HepG2 (cell line): ENCODE data around the gene SIRT6. TPM values are rescaled to one million over a fixed set of nuclear protein-coding genes. Genes with fewer than 3 reads are reported as not detected.
A peak's percentile ranks its signal among the peaks of the same experiment; 100 is the strongest.

Source experiments
- ATAC-seq: fragments of 200-7000 bp; cut with Tn5 transposase; 3 replicates; pipeline ENCODE4 v1.9.1; 2020; ENCODE audit warnings: mild to moderate bottlenecking, moderate library complexity
- BruUV-seq: library from RNA; stranded (reverse); fragments of 400-500 nt; replicated peaks from 2 replicates; lab custom pipeline; 2021; lab: Mats Ljungman, UMichigan
- CTCF ChIA-PET: fragments of 300-600 bp; formaldehyde crosslinking; extraction: SDS; loops from one replicate; lab custom pipeline; 2021; ENCODE audit warnings: low total read pairs, inconsistent platforms, low intra/inter-chr PET ratio; lab: Yijun Ruan, JAX
- POLR2A ChIA-PET: fragments of 350-600 bp; sonication (Branson Sonifier 250); formaldehyde crosslinking; loops from one replicate; lab custom pipeline; 2020; ENCODE audit warnings: antibody characterized with exemption, inconsistent platforms; lab: Yijun Ruan, JAX
- DNase-seq: peaks from one replicate; pipeline ENCODE4 v3.0.0-alpha.2; 2015; ENCODE audit warnings: low spot score
- FAIRE-seq: peaks from 3 replicates; lab custom pipeline; 2011; peaks lifted over from hg19 to GRCh38; lab: Jason Lieb, UNC
- H2AFZ ChIP-seq: one replicate; pipeline ENCODE4 v1.6.1; 2011; ENCODE audit warnings: low read length, inconsistent platforms
- H3K27ac ChIP-seq: fragments of 300-600 bp; 3 replicates; pipeline ENCODE4 v1.8.0; 2011; ENCODE audit warnings: mixed run types, mild to moderate bottlenecking, mixed read lengths, low read length, inconsistent platforms; ENCODE audit not compliant: insufficient read depth; ENCODE audit errors: extremely low read length
- H3K27me3 ChIP-seq, 2 experiments: fragments of 200-600 bp in 1 of 2; 2 replicates in 1 of 2; 3 replicates in 1 of 2; pipeline versions ENCODE4 v1.6.0 to v1.8.0; 2011; ENCODE audit warnings: low read length in 2 of 2, mild to moderate bottlenecking in 2 of 2, moderate library complexity in 2 of 2, inconsistent platforms in 1 of 2; ENCODE audit not compliant: insufficient read depth in 2 of 2, control insufficient read depth in 1 of 2
- H3K36me3 ChIP-seq, 2 experiments: fragments of 200-600 bp in 1 of 2; replicated peaks in 1 of 2; 2 replicates in 1 of 2; 3 replicates in 1 of 2; pipeline versions ENCODE4 v1.5.1 to v1.8.0; 2011; ENCODE audit warnings: low read length in 2 of 2, inconsistent platforms in 1 of 2; ENCODE audit not compliant: insufficient read depth in 2 of 2, control insufficient read depth in 1 of 2
- H3K4me1 ChIP-seq: 2 replicates; pipeline ENCODE4 v1.5.1; 2012; ENCODE audit warnings: low read length, inconsistent platforms; ENCODE audit not compliant: insufficient read depth
- H3K4me2 ChIP-seq: 2 replicates; pipeline ENCODE4 v1.6.0; 2011; ENCODE audit warnings: low read depth, low read length, inconsistent platforms
- H3K4me3 ChIP-seq, 3 experiments: fragments of 200-600 bp in 1 of 3; sonication (generic), shearing (Covaris generic) in 1 of 3; replicated peaks in 1 of 3; 2 replicates each; pipeline ENCODE4 v1.5.1; 2011 to 2016; ENCODE audit warnings: low read length in 3 of 3, inconsistent platforms in 2 of 3, low read depth in 2 of 3, mild to moderate bottlenecking in 2 of 3, control low read depth in 1 of 3, mixed read lengths in 1 of 3; ENCODE audit not compliant: insufficient read depth in 1 of 3
- H3K79me2 ChIP-seq: one replicate; pipeline ENCODE4 v1.6.1; 2011; ENCODE audit warnings: low read length, inconsistent platforms; ENCODE audit not compliant: insufficient read depth
- H3K9ac ChIP-seq: 2 replicates; pipeline ENCODE4 v1.6.0; 2011; ENCODE audit warnings: mild to moderate bottlenecking, low read depth, low read length, inconsistent platforms; ENCODE audit not compliant: insufficient read depth
- H3K9me3 ChIP-seq: 2 replicates; pipeline ENCODE4 v1.5.1; 2012; ENCODE audit warnings: mild to moderate bottlenecking, low read length
- H4K20me1 ChIP-seq: 2 replicates; pipeline ENCODE4 v1.6.0; 2011; ENCODE audit warnings: inconsistent platforms, mild to moderate bottlenecking, low read length, moderate library complexity; ENCODE audit not compliant: insufficient read depth
- KAT8 ChIP-seq: IDR thresholded peaks from 2 replicates; pipeline ENCODE4 v1.6.1; 2016; ENCODE audit warnings: missing genetic modification reagents, missing compliant biosample characterization
- KLF12 ChIP-seq: sonication (generic); formaldehyde crosslinking; IDR thresholded peaks from 2 replicates; pipeline ENCODE4 v1.4.0; 2020; ENCODE audit warnings: missing genetic modification reagents, borderline replicate concordance
- KMT2B ChIP-seq: IDR thresholded peaks from 2 replicates; pipeline ENCODE4 v1.6.1; 2016; ENCODE audit warnings: missing genetic modification reagents, missing compliant biosample characterization
- MYNN ChIP-seq: sonication (generic); formaldehyde crosslinking; IDR thresholded peaks from 2 replicates; pipeline ENCODE4 v1.4.0; 2020; ENCODE audit warnings: mild to moderate bottlenecking, low read depth, missing genetic modification reagents
- NCOA5 ChIP-seq: sonication (generic); formaldehyde crosslinking; IDR thresholded peaks from 2 replicates; pipeline ENCODE4 v1.4.0; 2020; ENCODE audit warnings: missing genetic modification reagents
- POLR2G ChIP-seq: fragments of 200-400 bp; formaldehyde crosslinking; IDR thresholded peaks from 2 replicates; pipeline ENCODE4 v1.6.1; 2018; ENCODE audit warnings: mild to moderate bottlenecking, low read depth, low read length, moderate library complexity
- ZMYM3 ChIP-seq: sonication (generic); formaldehyde crosslinking; IDR thresholded peaks from 2 replicates; pipeline ENCODE4 v1.5.1; 2020; ENCODE audit warnings: mild to moderate bottlenecking, missing genetic modification reagents
- ZNF629 ChIP-seq: sonication (generic); formaldehyde crosslinking; conservative IDR thresholded peaks from 2 replicates; pipeline ENCODE4 v1.5.0; 2020; ENCODE audit warnings: missing genetic modification reagents
- ZNF768 ChIP-seq: sonication (generic); formaldehyde crosslinking; IDR thresholded peaks from 2 replicates; pipeline ENCODE4 v1.4.0; 2020; ENCODE audit warnings: missing genetic modification reagents
- ZNF883 ChIP-seq: sonication (generic); formaldehyde crosslinking; IDR thresholded peaks from 2 replicates; pipeline ENCODE4 v1.5.1; 2020; ENCODE audit warnings: mild to moderate bottlenecking, missing genetic modification reagents; ENCODE audit errors: not compliant biosample characterization
- ZSCAN31 ChIP-seq: sonication (generic); formaldehyde crosslinking; IDR thresholded peaks from 2 replicates; pipeline ENCODE4 v1.5.0; 2020; ENCODE audit warnings: low read depth, mild to moderate bottlenecking, missing genetic modification reagents
- WGBS: methylation state at CpG from one replicate; pipeline ENCODE4 v1.1.6; 2017; ENCODE audit warnings: low lambda C conversion rate; 5-methylcytosine and 5-hydroxymethylcytosine counted together
- in situ Hi-C: cut with HindIII; loops from 2 replicates; pipeline ENCODE4 v1.10.0; 2017; ENCODE audit warnings: low pct_unique_long_range_greater_than_20kb; ENCODE audit not compliant: extremely low pct_ligation_motif_present
- intact Hi-C: fragments of 100-400 bp; cut with micrococcal nuclease; formaldehyde crosslinking; loops from one replicate; pipeline ENCODE4 v1.10.0; 2022; ENCODE audit not compliant: unreplicated experiment
- polyA plus RNA-seq, 8 experiments: library from polyadenylated mRNA; depleted of rRNA in 3 of 8; stranded (reverse) in 7 of 8; unstranded in 1 of 8; fragments of >200 nt; fragmentation: Illumina TruSeq in 4 of 8; extraction: Trizol in 4 of 8; gene quantifications; 2 replicates each; pipeline versions ENCODE4 v1.2.1 to v1.2.3, GENCODE V29; 2011 to 2016; ENCODE audit warnings: low read depth in 4 of 8, missing spikeins in 1 of 8, mixed read lengths in 1 of 8; ENCODE audit not compliant: insufficient read depth in 1 of 8
- total RNA-seq, 5 experiments: library from RNA; depleted of rRNA; stranded (reverse); fragments of >200 nt; fragmentation: Illumina TruSeq; extraction: Trizol; gene quantifications; 2 replicates each; pipeline ENCODE4 v1.2.3, GENCODE V29; 2016; ENCODE audit warnings: low read depth in 1 of 5
- TF ChIP-seq, protein P1 (sequence below): IDR thresholded peaks from 2 replicates; pipeline ENCODE4 v1.6.1; 2016; ENCODE audit warnings: low read depth, missing genetic modification reagents, missing compliant biosample characterization
- TF ChIP-seq, protein P2 (sequence below): IDR thresholded peaks from 2 replicates; pipeline ENCODE4 v1.4.0; 2020; ENCODE audit warnings: mild to moderate bottlenecking, missing genetic modification reagents
- TF ChIP-seq, protein P3 (sequence below): sonication (generic); formaldehyde crosslinking; conservative IDR thresholded peaks from 2 replicates; pipeline ENCODE4 v1.8.0; 2022; ENCODE audit warnings: missing genetic modification reagents

The SIRT6 gene
- total and polyA plus RNA-seq, 2 of the 13 experiments (the other 11 are each of a cell fraction or from before 2014, with no cell fraction given) = 11.0 to 18.4 TPM

DNA sequence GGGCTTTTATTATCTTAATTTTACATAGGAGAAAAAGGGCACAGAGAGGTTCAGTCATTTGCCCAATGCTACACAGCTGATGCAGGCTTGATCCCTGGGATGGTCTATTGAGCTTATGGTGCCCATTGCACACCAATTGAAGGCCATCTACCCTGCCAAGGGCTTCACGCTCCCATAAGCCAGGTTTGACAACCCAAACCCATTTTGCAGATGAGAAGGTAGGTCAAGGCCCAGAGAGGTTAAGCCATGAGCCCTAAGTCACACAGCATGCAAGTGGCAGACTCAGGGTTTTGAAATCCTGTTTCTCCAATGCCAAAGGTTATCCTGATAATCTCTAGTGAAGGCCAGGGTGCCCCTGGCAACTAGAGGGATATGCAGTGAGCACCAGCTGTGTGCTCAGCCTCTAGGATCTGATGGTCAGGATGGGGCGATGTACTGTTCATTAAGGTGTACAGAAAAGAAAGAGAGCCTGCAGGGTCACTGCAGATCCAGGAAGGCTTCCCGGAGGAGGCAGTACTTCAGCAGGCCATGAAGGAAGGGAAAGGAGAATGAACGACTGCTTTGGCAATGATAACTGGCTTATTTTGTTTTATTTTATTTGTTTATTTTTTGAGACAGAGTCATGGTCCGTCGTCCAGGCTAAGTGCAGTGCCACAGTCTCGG, 20.8 kb downstream of the SIRT6 start:
- WGBS = 97% methylated on average over 7 of the region's 7 CpGs
- CTCF ChIA-PET = no interaction called here
- intact Hi-C loops = no loop called here
- TF ChIP-seq ZNF768 (peak; percentile 97), ZSCAN31 (CRISPR knock-in tag) (no peak), KLF12 (CRISPR knock-in tag) (no peak), MYNN (no peak), POLR2G (no peak), ZNF883 (no peak), ZNF629 (CRISPR knock-in tag) (peak; percentile 73), KAT8 (no peak), ZMYM3 (CRISPR knock-in tag) (peak; percentile 87), NCOA5 (CRISPR knock-in tag) (no peak), KMT2B (CRISPR knock-in tag) (no peak)
- TF ChIP-seq, protein P1, sequence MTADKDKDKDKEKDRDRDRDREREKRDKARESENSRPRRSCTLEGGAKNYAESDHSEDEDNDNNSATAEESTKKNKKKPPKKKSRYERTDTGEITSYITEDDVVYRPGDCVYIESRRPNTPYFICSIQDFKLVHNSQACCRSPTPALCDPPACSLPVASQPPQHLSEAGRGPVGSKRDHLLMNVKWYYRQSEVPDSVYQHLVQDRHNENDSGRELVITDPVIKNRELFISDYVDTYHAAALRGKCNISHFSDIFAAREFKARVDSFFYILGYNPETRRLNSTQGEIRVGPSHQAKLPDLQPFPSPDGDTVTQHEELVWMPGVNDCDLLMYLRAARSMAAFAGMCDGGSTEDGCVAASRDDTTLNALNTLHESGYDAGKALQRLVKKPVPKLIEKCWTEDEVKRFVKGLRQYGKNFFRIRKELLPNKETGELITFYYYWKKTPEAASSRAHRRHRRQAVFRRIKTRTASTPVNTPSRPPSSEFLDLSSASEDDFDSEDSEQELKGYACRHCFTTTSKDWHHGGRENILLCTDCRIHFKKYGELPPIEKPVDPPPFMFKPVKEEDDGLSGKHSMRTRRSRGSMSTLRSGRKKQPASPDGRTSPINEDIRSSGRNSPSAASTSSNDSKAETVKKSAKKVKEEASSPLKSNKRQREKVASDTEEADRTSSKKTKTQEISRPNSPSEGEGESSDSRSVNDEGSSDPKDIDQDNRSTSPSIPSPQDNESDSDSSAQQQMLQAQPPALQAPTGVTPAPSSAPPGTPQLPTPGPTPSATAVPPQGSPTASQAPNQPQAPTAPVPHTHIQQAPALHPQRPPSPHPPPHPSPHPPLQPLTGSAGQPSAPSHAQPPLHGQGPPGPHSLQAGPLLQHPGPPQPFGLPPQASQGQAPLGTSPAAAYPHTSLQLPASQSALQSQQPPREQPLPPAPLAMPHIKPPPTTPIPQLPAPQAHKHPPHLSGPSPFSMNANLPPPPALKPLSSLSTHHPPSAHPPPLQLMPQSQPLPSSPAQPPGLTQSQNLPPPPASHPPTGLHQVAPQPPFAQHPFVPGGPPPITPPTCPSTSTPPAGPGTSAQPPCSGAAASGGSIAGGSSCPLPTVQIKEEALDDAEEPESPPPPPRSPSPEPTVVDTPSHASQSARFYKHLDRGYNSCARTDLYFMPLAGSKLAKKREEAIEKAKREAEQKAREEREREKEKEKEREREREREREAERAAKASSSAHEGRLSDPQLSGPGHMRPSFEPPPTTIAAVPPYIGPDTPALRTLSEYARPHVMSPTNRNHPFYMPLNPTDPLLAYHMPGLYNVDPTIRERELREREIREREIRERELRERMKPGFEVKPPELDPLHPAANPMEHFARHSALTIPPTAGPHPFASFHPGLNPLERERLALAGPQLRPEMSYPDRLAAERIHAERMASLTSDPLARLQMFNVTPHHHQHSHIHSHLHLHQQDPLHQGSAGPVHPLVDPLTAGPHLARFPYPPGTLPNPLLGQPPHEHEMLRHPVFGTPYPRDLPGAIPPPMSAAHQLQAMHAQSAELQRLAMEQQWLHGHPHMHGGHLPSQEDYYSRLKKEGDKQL (CRISPR knock-in tag) = no peak
- TF ChIP-seq, protein P2, sequence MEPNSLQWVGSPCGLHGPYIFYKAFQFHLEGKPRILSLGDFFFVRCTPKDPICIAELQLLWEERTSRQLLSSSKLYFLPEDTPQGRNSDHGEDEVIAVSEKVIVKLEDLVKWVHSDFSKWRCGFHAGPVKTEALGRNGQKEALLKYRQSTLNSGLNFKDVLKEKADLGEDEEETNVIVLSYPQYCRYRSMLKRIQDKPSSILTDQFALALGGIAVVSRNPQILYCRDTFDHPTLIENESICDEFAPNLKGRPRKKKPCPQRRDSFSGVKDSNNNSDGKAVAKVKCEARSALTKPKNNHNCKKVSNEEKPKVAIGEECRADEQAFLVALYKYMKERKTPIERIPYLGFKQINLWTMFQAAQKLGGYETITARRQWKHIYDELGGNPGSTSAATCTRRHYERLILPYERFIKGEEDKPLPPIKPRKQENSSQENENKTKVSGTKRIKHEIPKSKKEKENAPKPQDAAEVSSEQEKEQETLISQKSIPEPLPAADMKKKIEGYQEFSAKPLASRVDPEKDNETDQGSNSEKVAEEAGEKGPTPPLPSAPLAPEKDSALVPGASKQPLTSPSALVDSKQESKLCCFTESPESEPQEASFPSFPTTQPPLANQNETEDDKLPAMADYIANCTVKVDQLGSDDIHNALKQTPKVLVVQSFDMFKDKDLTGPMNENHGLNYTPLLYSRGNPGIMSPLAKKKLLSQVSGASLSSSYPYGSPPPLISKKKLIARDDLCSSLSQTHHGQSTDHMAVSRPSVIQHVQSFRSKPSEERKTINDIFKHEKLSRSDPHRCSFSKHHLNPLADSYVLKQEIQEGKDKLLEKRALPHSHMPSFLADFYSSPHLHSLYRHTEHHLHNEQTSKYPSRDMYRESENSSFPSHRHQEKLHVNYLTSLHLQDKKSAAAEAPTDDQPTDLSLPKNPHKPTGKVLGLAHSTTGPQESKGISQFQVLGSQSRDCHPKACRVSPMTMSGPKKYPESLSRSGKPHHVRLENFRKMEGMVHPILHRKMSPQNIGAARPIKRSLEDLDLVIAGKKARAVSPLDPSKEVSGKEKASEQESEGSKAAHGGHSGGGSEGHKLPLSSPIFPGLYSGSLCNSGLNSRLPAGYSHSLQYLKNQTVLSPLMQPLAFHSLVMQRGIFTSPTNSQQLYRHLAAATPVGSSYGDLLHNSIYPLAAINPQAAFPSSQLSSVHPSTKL = no peak
- TF ChIP-seq, protein P3, sequence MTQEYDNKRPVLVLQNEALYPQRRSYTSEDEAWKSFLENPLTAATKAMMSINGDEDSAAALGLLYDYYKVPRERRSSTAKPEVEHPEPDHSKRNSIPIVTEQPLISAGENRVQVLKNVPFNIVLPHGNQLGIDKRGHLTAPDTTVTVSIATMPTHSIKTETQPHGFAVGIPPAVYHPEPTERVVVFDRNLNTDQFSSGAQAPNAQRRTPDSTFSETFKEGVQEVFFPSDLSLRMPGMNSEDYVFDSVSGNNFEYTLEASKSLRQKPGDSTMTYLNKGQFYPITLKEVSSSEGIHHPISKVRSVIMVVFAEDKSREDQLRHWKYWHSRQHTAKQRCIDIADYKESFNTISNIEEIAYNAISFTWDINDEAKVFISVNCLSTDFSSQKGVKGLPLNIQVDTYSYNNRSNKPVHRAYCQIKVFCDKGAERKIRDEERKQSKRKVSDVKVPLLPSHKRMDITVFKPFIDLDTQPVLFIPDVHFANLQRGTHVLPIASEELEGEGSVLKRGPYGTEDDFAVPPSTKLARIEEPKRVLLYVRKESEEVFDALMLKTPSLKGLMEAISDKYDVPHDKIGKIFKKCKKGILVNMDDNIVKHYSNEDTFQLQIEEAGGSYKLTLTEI (CRISPR knock-in tag) = no peak

More for the DNA sequence above, 20.8 kb downstream of the SIRT6 start:
- no peak overlapping the region for H3K4me2 ChIP-seq
- no peak overlapping the region for H3K4me3 ChIP-seq
- no peaks in the 10 kb centered on the region for H3K9me3 ChIP-seq
- FAIRE-seq (no peak), DNase-seq (no peak), ATAC-seq (no peak)
- BruUV-seq = TSS peak; percentile 26
- no peaks in the 10 kb centered on the region for H3K4me1 ChIP-seq
- H4K20me1 ChIP-seq = no peaks in the 10 kb centered on the region
- no peaks in the 10 kb centered on the region for H3K27me3 ChIP-seq
- POLR2A ChIA-PET = interaction anchor here (1.9 kb wide), 1 partner anchor 8 kb away, joined by 6 read pairs; the partner anchor contains the start of gene CREB3L3
- no peak overlapping the region for H3K9ac ChIP-seq
- no peak overlapping the region for H2AFZ ChIP-seq
- no peak overlapping the region for H3K27ac ChIP-seq
- H3K79me2 ChIP-seq = no peaks in the 10 kb centered on the region
- H3K36me3 ChIP-seq = peaks cover 4 to 5% of the 10 kb centered on the region in 2 experiments; a peak in 3 of 5 replicates
- in situ Hi-C loops = no loop called here
